WI38 (cell line): Measurements from ENCODE around the gene RPS6KA2.

Experiments used
- H3K4me3 ChIP-seq: 2 replicates; pipeline ENCODE4 v1.5.1; 2011; ENCODE audit warnings: low read depth, mild to moderate bottlenecking, control low read depth, low read length
- TF ChIP-seq, protein P1 (sequence below): IDR thresholded peaks from 2 replicates; pipeline ENCODE4 v1.5.1; 2012; ENCODE audit warnings: low read depth, mild to moderate bottlenecking, control low read depth, low read length

Gene RPS6KA2

GRCh38 chr6:166477647-166478365, 149.2 kb downstream of the RPS6KA2 start:
- no peak overlapping the region for H3K4me3 ChIP-seq
- TF ChIP-seq, protein P1, sequence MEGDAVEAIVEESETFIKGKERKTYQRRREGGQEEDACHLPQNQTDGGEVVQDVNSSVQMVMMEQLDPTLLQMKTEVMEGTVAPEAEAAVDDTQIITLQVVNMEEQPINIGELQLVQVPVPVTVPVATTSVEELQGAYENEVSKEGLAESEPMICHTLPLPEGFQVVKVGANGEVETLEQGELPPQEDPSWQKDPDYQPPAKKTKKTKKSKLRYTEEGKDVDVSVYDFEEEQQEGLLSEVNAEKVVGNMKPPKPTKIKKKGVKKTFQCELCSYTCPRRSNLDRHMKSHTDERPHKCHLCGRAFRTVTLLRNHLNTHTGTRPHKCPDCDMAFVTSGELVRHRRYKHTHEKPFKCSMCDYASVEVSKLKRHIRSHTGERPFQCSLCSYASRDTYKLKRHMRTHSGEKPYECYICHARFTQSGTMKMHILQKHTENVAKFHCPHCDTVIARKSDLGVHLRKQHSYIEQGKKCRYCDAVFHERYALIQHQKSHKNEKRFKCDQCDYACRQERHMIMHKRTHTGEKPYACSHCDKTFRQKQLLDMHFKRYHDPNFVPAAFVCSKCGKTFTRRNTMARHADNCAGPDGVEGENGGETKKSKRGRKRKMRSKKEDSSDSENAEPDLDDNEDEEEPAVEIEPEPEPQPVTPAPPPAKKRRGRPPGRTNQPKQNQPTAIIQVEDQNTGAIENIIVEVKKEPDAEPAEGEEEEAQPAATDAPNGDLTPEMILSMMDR: no peak

DNA sequence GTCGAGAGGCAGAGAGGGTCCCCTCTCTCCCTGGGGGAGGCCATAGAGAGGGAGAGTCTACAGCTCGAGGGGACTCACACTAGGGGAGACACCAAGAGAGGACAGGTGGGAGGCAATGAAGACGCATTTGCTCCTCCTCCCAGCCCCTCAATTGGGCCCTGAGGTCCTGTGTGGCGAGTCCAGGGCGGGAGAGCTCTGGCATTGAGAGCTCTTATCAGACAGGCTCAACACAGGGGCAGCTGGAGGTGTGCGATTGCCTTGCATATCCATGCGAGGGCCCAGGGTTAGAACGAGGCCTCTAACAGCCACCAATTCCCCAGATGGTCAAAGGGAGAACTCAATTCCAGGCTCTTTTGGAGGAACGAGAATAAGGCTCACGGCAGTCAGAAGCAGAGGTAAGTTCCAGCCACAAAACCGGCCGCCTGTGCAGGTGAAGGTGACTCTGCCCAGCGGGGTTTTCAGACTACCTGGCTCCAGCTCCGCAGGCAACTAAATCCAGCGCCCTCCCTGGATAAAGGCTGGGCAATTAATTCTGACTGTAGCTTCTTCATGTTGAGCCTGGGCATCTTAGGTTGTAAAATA, 150.3 kb downstream of the RPS6KA2 start:
- no peak overlapping the region for H3K4me3 ChIP-seq
- TF ChIP-seq, protein P1: no peak

- no peak overlapping the region for H3K4me3 ChIP-seq
- TF ChIP-seq, protein P1: no peak
Observed at GRCh38 chr6:166476061-166476591, 150.9 kb downstream of the RPS6KA2 start.

- no peak overlapping the region for H3K4me3 ChIP-seq
- TF ChIP-seq, protein P1: no peak
Observed at GRCh38 chr6:166474721-166475565, 152.1 kb downstream of the RPS6KA2 start.

- no peak overlapping the region for H3K4me3 ChIP-seq
Observed at GRCh38 chr6:166473886-166474571, 153.0 kb downstream of the RPS6KA2 start.

DNA sequence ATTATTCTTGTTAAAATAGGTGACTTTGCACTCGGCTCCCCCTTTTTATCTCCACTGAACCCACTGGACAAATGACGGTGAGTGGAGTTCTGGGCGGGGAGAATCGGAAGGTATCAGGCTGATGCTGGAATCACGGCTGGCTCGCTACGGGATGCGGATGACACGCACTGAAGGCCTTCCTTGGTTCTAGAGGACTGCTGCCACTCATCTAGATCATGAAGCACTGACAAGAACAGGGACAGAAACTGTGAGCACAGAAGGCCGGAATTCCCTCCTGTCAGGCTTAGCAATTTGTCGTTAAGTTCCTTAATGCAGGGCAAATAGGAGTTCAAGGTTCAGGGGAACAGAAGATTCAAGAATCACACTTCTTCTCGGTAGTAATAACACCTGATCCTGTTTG, 154.4 kb downstream of the RPS6KA2 start:
- TF ChIP-seq, protein P1: no peak

More at GRCh38 chr6:166473886-166474571, 153.0 kb downstream of the RPS6KA2 start:
- TF ChIP-seq, protein P1: no peak

More for the DNA sequence above, 154.4 kb downstream of the RPS6KA2 start:
- H3K4me3 ChIP-seq: no peak overlapping the region
